ENCODE data around the gene PRKCE.

The PRKCE gene

GRCh38 chr2:45707661-45708060, 56.2 kb downstream of the PRKCE start:
- H3K27ac ChIP-seq, result no peak overlapping the region

GRCh38 chr2:45708501-45708900, 57.0 kb downstream of the PRKCE start:
- H3K9me3 ChIP-seq, result no peaks in the 10 kb centered on the region
- intact Hi-C loops (cut with DNase I; ENCODE audit: low total_unique reads), result no loop called here
- no peak for DNase-seq
- peaks cover 0 to 20% (median 17%) of the 10 kb centered on the region in 4 donors for H3K4me1 ChIP-seq
- H3K27me3 ChIP-seq, result no peaks in the 10 kb centered on the region
- H3K4me3 ChIP-seq, result no peak overlapping the region
- no peak for TF ChIP-seq CTCF (IDR thresholded peaks at IDR 0.05)
- H3K27ac ChIP-seq, result no peak overlapping the region
- no peaks in the 10 kb centered on the region for H3K36me3 ChIP-seq

More at GRCh38 chr2:45707661-45708060, 56.2 kb downstream of the PRKCE start:
- H3K4me1 ChIP-seq, result peaks cover 0 to 20% (median 16%) of the 10 kb centered on the region in 4 donors
- no peak for DNase-seq
- H3K27me3 ChIP-seq, result no peaks in the 10 kb centered on the region
- H3K9me3 ChIP-seq, result no peaks in the 10 kb centered on the region
- no peaks in the 10 kb centered on the region for H3K36me3 ChIP-seq
- intact Hi-C loops (cut with DNase I; ENCODE audit: low total_unique reads), result no loop called here
- no peak for TF ChIP-seq CTCF (IDR thresholded peaks at IDR 0.05)
- H3K4me3 ChIP-seq, result no peak overlapping the region

GRCh38 chr2:45709137-45709536, 57.7 kb downstream of the PRKCE start:
- H3K4me3 ChIP-seq, result no peak overlapping the region
- DNase-seq, result no peak
- intact Hi-C loops (cut with DNase I; ENCODE audit: low total_unique reads), result no loop called here
- no peaks in the 10 kb centered on the region for H3K9me3 ChIP-seq
- H3K27me3 ChIP-seq, result no peaks in the 10 kb centered on the region
- H3K27ac ChIP-seq, result no peak overlapping the region
- TF ChIP-seq CTCF (IDR thresholded peaks at IDR 0.05), result no peak
- H3K36me3 ChIP-seq, result no peaks in the 10 kb centered on the region
- peaks cover 0 to 20% (median 17%) of the 10 kb centered on the region in 4 donors for H3K4me1 ChIP-seq

GRCh38 chr2:45710468-45710867, 59.0 kb downstream of the PRKCE start:
- peaks cover 0 to 17% (median 12%) of the 10 kb centered on the region in 4 donors for H3K4me1 ChIP-seq
- DNase-seq, result no peak
- H3K4me3 ChIP-seq, result no peak overlapping the region
- no peaks in the 10 kb centered on the region for H3K9me3 ChIP-seq
- H3K36me3 ChIP-seq, result no peaks in the 10 kb centered on the region
- no peak for TF ChIP-seq CTCF (IDR thresholded peaks at IDR 0.05)
- H3K27me3 ChIP-seq, result no peaks in the 10 kb centered on the region
- intact Hi-C loops (cut with DNase I; ENCODE audit: low total_unique reads), result no loop called here
- H3K27ac ChIP-seq, result no peak overlapping the region

GRCh38 chr2:45711224-45711623, 59.7 kb downstream of the PRKCE start:
- no peak overlapping the region for H3K27ac ChIP-seq
- no peak for DNase-seq
- intact Hi-C loops (cut with DNase I; ENCODE audit: low total_unique reads), result no loop called here

More at GRCh38 chr2:45711224-45711623, 59.7 kb downstream of the PRKCE start:
- H3K4me3 ChIP-seq, result no peak overlapping the region
- H3K36me3 ChIP-seq, result no peaks in the 10 kb centered on the region
- H3K4me1 ChIP-seq, result peaks cover 0 to 10% (median 5%) of the 10 kb centered on the region in 4 donors
- no peaks in the 10 kb centered on the region for H3K9me3 ChIP-seq
- no peak for TF ChIP-seq CTCF (IDR thresholded peaks at IDR 0.05)
- H3K27me3 ChIP-seq, result no peaks in the 10 kb centered on the region
